Spleen (tissue), 7 donors: ENCODE results near the gene NHERF1.

ENCODE experiments used
- CTCF ChIP-seq, 11 experiments: fragments of 200-600 bp in 7 of 11; fragments of 450-650 bp in 4 of 11; sonication (generic) in 4 of 11; IDR thresholded peaks in 8 of 11; conservative IDR thresholded peaks in 3 of 11; 1 replicate in 7 of 11; 2 replicates in 4 of 11; pipeline versions ENCODE4 v1.4.0 to v1.8.0; 2016 to 2021; ENCODE audit warnings: antibody characterized with exemption in 11 of 11, inconsistent platforms in 4 of 11, mild to moderate bottlenecking in 1 of 11
- POLR2A ChIP-seq, 3 donors: fragments of 450-650 bp; IDR thresholded peaks; one replicate each; pipeline ENCODE4 v1.5.1; 2017; ENCODE audit warnings: antibody characterized with exemption in 3 of 3, mild to moderate bottlenecking in 1 of 3
- POLR2AphosphoS5 ChIP-seq, 3 donors: sonication (generic); formaldehyde crosslinking; IDR thresholded peaks; one replicate each; pipeline ENCODE4 v1.5.1; 2017; ENCODE audit warnings: antibody characterized with exemption in 3 of 3
- donor health status: DM: no; HTN: no; CAD: no; lungs with moderate emphysema.
- donor health status: DM: no; HTN: no; CAD: no.
- donor health status: DM: no; HTN: no; CAD: no.

- TF ChIP-seq CTCF (IDR thresholded peaks at IDR 0.05 in 8 of 11, conservative IDR thresholded peaks at IDR 0.05 in 3 of 11), result no peak
- TF ChIP-seq POLR2AphosphoS5 (IDR thresholded peaks at IDR 0.05), result no peak
- no peak for TF ChIP-seq POLR2A (IDR thresholded peaks at IDR 0.05)
Measured at GRCh38 chr17:74729866-74730265, 18.6 kb upstream of the NHERF1 start.
